Endothelial cell of hepatic sinusoid (primary cell): Measurements from ENCODE around the gene FAM47E.

Source experiments
- in situ Hi-C: cut with HindIII; loops from 2 replicates; pipeline ENCODE4 v1.10.0; 2017; ENCODE audit warnings: low sequenced_read_pairs

The FAM47E gene, protein sequence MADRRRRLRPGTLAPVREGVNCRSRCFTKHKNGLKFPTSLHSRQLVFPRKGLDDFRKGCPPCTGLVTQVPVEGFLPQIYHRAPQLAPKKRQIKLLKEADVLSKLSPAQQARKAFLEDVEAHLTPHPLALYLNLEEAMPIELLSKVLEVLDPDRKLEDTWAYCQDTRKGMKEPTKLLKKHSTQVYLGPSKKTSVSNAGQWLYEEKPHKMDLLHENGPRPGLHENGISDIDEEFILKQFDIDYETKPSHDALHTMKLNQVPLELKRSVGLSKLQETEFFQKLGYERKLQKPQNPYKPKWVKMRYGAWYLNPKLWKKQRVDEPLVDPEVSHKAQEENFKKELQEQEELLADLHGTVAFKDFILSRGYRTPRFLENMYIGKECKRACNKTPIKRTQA

GRCh38 chr4:76251441-76252270 is at the start of gene FAM47E:
TSS of gene FAM47E (plus strand) at chr4:76251721. CDS start at chr4:76251747, 26 bp downstream.
- in situ Hi-C loops = no loop called here

GRCh38 chr4:76203541-76203940 is 48.0 kb upstream of the FAM47E start:
- in situ Hi-C loops = no loop called here

DNA sequence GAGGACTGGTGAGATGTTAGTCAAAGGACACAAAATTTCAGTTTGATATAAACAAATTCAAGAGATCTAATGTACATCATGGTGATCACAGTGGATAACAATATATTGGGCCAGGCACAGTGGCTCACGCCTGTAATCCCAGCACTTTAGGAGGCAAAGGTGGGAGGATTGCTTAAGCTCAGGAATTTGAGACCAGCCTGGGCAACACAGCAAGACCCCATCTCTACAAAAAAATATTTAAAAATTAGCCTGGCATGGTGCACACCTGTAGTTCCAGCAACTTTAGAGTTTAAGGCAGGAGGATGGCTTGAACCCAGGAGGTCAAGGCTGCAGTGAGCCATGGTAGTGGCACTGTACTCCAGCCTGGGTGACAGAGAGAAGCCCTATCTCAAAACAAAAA is 46.6 kb upstream of the FAM47E start:
- in situ Hi-C loops = no loop called here

DNA sequence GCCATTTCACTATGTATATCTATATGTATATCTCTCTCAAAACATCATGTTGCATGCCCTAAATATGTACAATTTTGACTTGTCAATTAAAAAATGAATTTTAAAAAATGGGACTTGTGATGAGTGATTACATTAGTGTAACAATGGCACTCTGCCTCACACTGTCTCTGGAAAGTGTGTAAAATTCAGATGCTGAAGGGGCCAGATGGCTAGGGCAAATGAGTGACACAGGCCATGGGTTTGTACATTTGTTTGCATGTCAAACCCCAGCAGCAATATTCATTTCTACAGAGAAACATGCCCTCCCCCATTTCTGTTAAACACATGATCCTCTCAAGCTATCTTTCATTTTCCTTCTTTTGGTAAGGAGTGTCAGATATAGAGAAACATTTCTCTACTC is 46.0 kb upstream of the FAM47E start:
- in situ Hi-C loops = no loop called here

GRCh38 chr4:76206222-76206942 is 45.1 kb upstream of the FAM47E start:
- in situ Hi-C loops = no loop called here

GRCh38 chr4:76207549-76207948 is 44.0 kb upstream of the FAM47E start:
- in situ Hi-C loops = no loop called here

DNA sequence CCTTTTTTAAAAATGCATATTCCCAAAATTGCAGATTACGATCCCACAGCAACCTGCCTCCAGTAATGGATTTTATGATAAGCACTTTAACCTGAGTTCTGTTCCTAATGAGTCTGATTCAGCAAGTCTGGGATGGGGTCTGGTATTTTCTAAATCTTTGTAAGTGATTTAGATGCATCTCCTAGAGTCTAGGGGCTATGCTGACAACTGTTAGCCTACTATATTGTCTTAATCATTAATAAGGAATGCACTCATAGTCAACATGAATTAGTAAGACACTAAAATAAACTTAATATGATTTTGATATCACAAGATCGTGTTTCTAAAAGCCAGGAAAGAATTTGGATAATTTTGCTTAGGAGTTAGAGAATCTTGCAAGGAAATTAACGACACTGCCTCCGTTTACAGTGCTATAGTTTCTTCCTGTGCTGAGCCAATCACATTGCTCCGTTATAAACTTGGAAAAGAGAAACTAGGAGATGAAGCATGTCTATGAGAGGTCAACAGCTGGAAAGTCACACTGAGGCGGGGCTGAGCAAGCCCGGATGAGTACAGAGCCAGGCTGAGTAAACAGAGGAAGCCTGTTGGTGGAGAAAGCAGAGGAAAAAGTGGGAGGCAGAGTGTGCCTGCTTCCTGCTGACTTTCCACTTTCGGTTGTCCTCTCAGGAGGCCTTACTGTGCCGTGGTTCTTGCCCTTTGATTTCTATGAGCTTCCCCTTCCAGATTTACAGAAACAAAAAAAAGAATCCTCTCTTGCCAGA is 43.3 kb upstream of the FAM47E start:
- in situ Hi-C loops = no loop called here

GRCh38 chr4:76209881-76210280 is 41.6 kb upstream of the FAM47E start:
- in situ Hi-C loops = no loop called here

- in situ Hi-C loops = no loop called here
These were observed 41.1 kb upstream of the FAM47E start for GRCh38 chr4:76210452-76210851.

DNA sequence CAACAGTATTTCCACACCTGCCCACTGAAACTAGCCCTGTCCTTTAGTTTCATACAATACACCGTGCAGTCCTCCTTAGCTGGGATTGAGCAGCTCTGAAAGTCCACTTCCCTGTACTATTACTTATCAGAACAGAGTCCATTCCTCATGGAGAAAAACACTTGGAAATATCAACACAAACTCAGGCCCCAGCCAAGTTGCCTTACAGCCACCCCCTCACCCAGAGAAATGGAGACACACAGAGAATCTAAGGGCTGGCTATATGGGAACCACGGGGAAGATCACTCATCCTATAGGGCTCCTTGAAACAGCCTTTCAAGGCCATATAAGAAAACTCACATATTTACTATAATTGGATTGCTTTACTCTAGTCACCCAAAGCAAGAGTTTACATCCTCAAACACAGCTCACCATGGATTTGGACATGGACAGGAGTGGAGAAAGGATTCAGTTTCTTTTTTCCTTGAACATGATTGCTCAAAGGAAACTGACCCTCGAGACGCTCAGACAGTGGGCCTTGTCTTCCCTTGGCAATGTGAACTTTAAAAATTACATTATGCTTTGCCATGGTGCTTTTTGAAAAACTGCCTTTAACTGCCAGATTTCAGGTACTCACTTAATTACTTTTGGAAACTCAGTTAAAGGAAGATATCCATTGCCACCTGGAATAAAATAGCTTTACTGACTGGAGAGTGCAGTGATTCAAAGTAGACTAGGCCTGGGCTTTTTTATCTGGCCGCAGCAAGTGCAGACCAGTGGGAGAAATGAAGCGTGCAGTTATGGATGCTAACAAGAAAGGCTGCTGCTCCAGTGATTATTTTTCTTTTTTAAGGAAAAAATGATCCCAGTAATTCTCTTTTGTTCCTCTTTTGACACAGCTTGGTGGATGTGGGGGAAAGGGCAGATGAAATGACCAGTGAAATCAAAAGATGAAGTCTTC is 39.5 kb upstream of the FAM47E start:
- in situ Hi-C loops = no loop called here

DNA sequence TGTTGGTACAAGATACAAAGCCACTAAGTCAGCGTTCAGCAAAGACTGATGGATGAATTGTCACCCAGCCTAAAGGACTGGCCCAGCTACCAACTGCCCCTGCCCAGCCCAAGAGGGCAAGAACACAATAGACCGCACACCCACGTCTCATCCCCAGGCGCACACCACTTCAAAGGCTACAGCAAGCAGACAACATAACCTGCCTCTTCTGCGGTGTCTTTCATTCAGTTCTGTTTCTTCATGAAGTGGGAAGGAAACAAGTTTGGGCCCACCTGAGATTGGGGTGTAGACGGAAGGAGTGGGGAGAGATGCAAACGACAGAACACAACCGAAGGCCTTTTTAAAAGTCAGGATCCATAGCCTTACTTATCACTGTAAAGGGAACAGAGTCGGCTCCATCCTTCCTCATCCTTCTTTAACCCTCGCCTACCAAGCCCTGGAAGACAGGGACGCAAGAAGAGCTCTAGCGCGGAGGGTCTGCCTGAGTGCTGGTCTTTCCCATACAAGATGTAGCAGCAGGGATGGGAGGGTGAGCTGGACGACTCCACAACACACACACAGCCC is 38.6 kb upstream of the FAM47E start:
- in situ Hi-C loops = no loop called here

DNA sequence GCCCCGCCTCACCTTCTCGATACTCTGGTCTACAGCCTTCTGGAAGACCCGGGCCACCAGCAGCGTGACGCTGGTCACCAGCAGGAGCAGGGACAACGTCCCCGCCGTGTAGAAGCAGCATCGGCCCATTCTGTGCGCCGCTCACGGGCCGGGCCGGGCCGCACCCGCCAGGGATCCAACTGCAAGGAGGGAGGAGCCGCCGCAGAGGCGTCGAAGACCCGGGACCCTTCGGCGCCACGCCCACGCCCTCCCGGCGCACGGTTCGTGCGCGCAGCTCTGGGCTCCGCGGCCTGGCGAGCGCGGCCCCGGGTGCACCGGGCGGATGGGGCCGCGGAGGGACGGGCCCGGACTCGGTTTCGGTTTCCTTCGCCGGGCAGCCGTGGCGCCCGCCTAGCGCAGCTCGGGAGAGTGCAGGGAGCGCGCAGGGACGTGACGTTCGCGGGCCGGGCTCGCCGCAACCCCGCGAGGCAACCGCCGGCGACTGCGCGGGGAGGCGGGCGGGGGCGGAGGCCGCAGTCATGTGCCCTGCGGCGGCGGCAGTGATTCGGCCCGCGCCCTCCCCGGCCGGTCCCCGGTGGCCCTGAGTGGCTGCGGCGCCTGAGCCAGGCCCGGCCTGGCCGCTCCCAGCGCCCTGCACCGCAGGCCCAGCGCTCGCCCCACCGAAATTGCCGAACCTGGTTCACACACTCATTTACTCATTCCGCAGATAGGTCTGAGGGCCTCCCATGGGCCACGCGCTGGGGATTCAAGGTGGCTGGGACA is 37.9 kb upstream of the FAM47E start, which contains the start of gene SCARB2:
Gene SCARB2, minus strand, starts transcription at position 410 of the 762 bp plus-strand sequence. Its CDS starts 281 bp downstream, at position 129.
- in situ Hi-C loops = no loop called here

DNA sequence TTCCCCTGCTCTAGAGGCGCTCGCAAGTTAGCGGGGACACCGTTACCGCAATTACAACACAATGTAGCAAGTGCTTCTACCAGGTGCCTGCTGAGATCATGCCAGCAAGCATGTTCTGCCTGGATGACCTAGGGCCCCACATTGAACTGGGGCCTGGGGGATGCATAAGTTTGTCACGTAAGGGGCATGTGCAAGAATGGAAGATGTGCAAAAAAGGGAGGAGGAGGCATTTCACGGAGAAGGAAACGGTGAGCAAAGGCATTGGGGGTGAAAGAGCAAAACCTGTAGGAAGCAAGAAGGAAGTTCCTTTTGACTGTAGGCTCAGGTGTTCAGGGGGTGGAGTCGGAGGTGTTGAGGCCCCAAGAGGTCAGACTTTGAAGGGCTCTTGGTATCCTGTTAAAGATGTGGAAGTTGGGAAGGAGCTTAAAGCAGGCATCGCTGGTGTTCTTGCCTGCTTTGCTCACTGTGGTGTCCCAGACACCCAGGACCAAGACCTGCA is 37.3 kb upstream of the FAM47E start:
- in situ Hi-C loops = no loop called here

- in situ Hi-C loops = no loop called here
These were observed 36.4 kb upstream of the FAM47E start for GRCh38 chr4:76215077-76215476.

- in situ Hi-C loops = no loop called here
These were observed 35.0 kb upstream of the FAM47E start for GRCh38 chr4:76216524-76216923.

- in situ Hi-C loops = no loop called here
These were observed 34.3 kb upstream of the FAM47E start for GRCh38 chr4:76216975-76217814.

GRCh38 chr4:76219299-76220055 is 32.0 kb upstream of the FAM47E start:
- in situ Hi-C loops = no loop called here
